HepG2 (cell line): ENCODE measurements around the gene AUNIP. TPM values are rescaled to one million over a fixed set of nuclear protein-coding genes. Genes with fewer than 3 reads are reported as not detected.

Experiments
- ATAC-seq: fragments of 200-7000 bp; cut with Tn5 transposase; 3 replicates; pipeline ENCODE4 v1.9.1; 2020; ENCODE audit warnings: mild to moderate bottlenecking, moderate library complexity
- BruUV-seq: library from RNA; stranded (reverse); fragments of 400-500 nt; replicated peaks from 2 replicates; lab custom pipeline; 2021; lab: Mats Ljungman, UMichigan
- CTCF ChIA-PET: fragments of 300-600 bp; formaldehyde crosslinking; extraction: SDS; loops from one replicate; lab custom pipeline; 2021; ENCODE audit warnings: low total read pairs, inconsistent platforms, low intra/inter-chr PET ratio; lab: Yijun Ruan, JAX
- POLR2A ChIA-PET: fragments of 350-600 bp; sonication (Branson Sonifier 250); formaldehyde crosslinking; loops from one replicate; lab custom pipeline; 2020; ENCODE audit warnings: antibody characterized with exemption, inconsistent platforms; lab: Yijun Ruan, JAX
- DNase-seq: peaks from one replicate; pipeline ENCODE4 v3.0.0-alpha.2; 2015; ENCODE audit warnings: low spot score
- FAIRE-seq: peaks from 3 replicates; lab custom pipeline; 2011; peaks lifted over from hg19 to GRCh38; lab: Jason Lieb, UNC
- H2AFZ ChIP-seq: one replicate; pipeline ENCODE4 v1.6.1; 2011; ENCODE audit warnings: low read length, inconsistent platforms
- H3K27ac ChIP-seq: fragments of 300-600 bp; 3 replicates; pipeline ENCODE4 v1.8.0; 2011; ENCODE audit warnings: mixed run types, mild to moderate bottlenecking, mixed read lengths, low read length, inconsistent platforms; ENCODE audit not compliant: insufficient read depth; ENCODE audit errors: extremely low read length
- H3K27me3 ChIP-seq, 2 experiments: fragments of 200-600 bp in 1 of 2; 2 replicates in 1 of 2; 3 replicates in 1 of 2; pipeline versions ENCODE4 v1.6.0 to v1.8.0; 2011; ENCODE audit warnings: low read length in 2 of 2, mild to moderate bottlenecking in 2 of 2, moderate library complexity in 2 of 2, inconsistent platforms in 1 of 2; ENCODE audit not compliant: insufficient read depth in 2 of 2, control insufficient read depth in 1 of 2
- H3K36me3 ChIP-seq, 2 experiments: fragments of 200-600 bp in 1 of 2; replicated peaks in 1 of 2; 2 replicates in 1 of 2; 3 replicates in 1 of 2; pipeline versions ENCODE4 v1.5.1 to v1.8.0; 2011; ENCODE audit warnings: low read length in 2 of 2, inconsistent platforms in 1 of 2; ENCODE audit not compliant: insufficient read depth in 2 of 2, control insufficient read depth in 1 of 2
- H3K4me1 ChIP-seq: 2 replicates; pipeline ENCODE4 v1.5.1; 2012; ENCODE audit warnings: low read length, inconsistent platforms; ENCODE audit not compliant: insufficient read depth
- H3K4me2 ChIP-seq: 2 replicates; pipeline ENCODE4 v1.6.0; 2011; ENCODE audit warnings: low read depth, low read length, inconsistent platforms
- H3K4me3 ChIP-seq, 3 experiments: fragments of 200-600 bp in 1 of 3; sonication (generic), shearing (Covaris generic) in 1 of 3; replicated peaks in 1 of 3; 2 replicates each; pipeline ENCODE4 v1.5.1; 2011 to 2016; ENCODE audit warnings: low read length in 3 of 3, inconsistent platforms in 2 of 3, low read depth in 2 of 3, mild to moderate bottlenecking in 2 of 3, control low read depth in 1 of 3, mixed read lengths in 1 of 3; ENCODE audit not compliant: insufficient read depth in 1 of 3
- H3K79me2 ChIP-seq: one replicate; pipeline ENCODE4 v1.6.1; 2011; ENCODE audit warnings: low read length, inconsistent platforms; ENCODE audit not compliant: insufficient read depth
- H3K9ac ChIP-seq: 2 replicates; pipeline ENCODE4 v1.6.0; 2011; ENCODE audit warnings: mild to moderate bottlenecking, low read depth, low read length, inconsistent platforms; ENCODE audit not compliant: insufficient read depth
- H3K9me3 ChIP-seq: 2 replicates; pipeline ENCODE4 v1.5.1; 2012; ENCODE audit warnings: mild to moderate bottlenecking, low read length
- H4K20me1 ChIP-seq: 2 replicates; pipeline ENCODE4 v1.6.0; 2011; ENCODE audit warnings: inconsistent platforms, mild to moderate bottlenecking, low read length, moderate library complexity; ENCODE audit not compliant: insufficient read depth
- ESRRA ChIP-seq: sonication (generic); formaldehyde crosslinking; IDR thresholded peaks from 2 replicates; pipeline ENCODE4 v1.5.1; 2020; ENCODE audit warnings: mild to moderate bottlenecking, low read depth, missing genetic modification reagents
- FOXM1 ChIP-seq: sonication (generic); formaldehyde crosslinking; IDR thresholded peaks from 2 replicates; pipeline ENCODE4 v1.5.0; 2020; ENCODE audit warnings: missing genetic modification reagents
- GZF1 ChIP-seq: sonication (generic); formaldehyde crosslinking; IDR thresholded peaks from 2 replicates; pipeline ENCODE4 v1.5.1; 2020; ENCODE audit warnings: mild to moderate bottlenecking, missing genetic modification reagents
- KMT2B ChIP-seq: IDR thresholded peaks from 2 replicates; pipeline ENCODE4 v1.6.1; 2016; ENCODE audit warnings: missing genetic modification reagents, missing compliant biosample characterization
- NFE2L2 ChIP-seq: fragments of 150-350 bp; IDR thresholded peaks from 2 replicates; pipeline ENCODE4 v1.6.1; 2014; ENCODE audit warnings: low read length
- NR1H2 ChIP-seq: sonication (generic); formaldehyde crosslinking; IDR thresholded peaks from 2 replicates; pipeline ENCODE4 v1.8.1; 2022; ENCODE audit warnings: low read depth, missing genetic modification reagents, borderline replicate concordance
- POLR2AphosphoS5 ChIP-seq: IDR thresholded peaks from 2 replicates; pipeline ENCODE4 v1.6.1; 2012; ENCODE audit warnings: low read depth, low read length
- PRPF4 ChIP-seq: fragments of 200-400 bp; formaldehyde crosslinking; IDR thresholded peaks from 2 replicates; pipeline ENCODE4 v1.6.1; 2016; ENCODE audit warnings: low read length, low read depth; ENCODE audit not compliant: poor library complexity, severe bottlenecking
- ZKSCAN1 ChIP-seq: fragments of 150-350 bp; IDR thresholded peaks from 2 replicates; pipeline ENCODE4 v1.6.1; 2014; ENCODE audit warnings: low read length
- ZNF121 ChIP-seq: sonication (generic); formaldehyde crosslinking; IDR thresholded peaks from 2 replicates; pipeline ENCODE4 v1.5.0; 2020; ENCODE audit warnings: mild to moderate bottlenecking, missing genetic modification reagents
- ZNF136 ChIP-seq: sonication (generic); formaldehyde crosslinking; IDR thresholded peaks from 2 replicates; pipeline ENCODE4 v1.8.1; 2022; ENCODE audit warnings: low read depth, mild to moderate bottlenecking, moderate library complexity, missing genetic modification reagents
- ZNF232 ChIP-seq: sonication (generic); formaldehyde crosslinking; IDR thresholded peaks from 2 replicates; pipeline ENCODE4 v1.4.0; 2020; ENCODE audit warnings: missing genetic modification reagents, borderline replicate concordance
- ZNF331 ChIP-seq: sonication (generic); formaldehyde crosslinking; IDR thresholded peaks from 2 replicates; pipeline ENCODE4 v1.4.0; 2020; ENCODE audit warnings: missing genetic modification reagents
- ZNF484 ChIP-seq: sonication (generic); formaldehyde crosslinking; IDR thresholded peaks from 2 replicates; pipeline ENCODE4 v1.5.1; 2020; ENCODE audit warnings: mild to moderate bottlenecking, low read depth, missing genetic modification reagents, borderline replicate concordance
- ZNF552 ChIP-seq: sonication (generic); formaldehyde crosslinking; IDR thresholded peaks from 2 replicates; pipeline ENCODE4 v1.9.0; 2022; ENCODE audit warnings: missing genetic modification reagents, mild to moderate bottlenecking, borderline replicate concordance
- ZNF678 ChIP-seq: sonication (generic); formaldehyde crosslinking; IDR thresholded peaks from 2 replicates; pipeline ENCODE4 v1.4.0; 2020; ENCODE audit warnings: mild to moderate bottlenecking, missing genetic modification reagents
- WGBS: methylation state at CpG from one replicate; pipeline ENCODE4 v1.1.6; 2017; ENCODE audit warnings: low lambda C conversion rate; 5-methylcytosine and 5-hydroxymethylcytosine counted together
- in situ Hi-C: cut with HindIII; loops from 2 replicates; pipeline ENCODE4 v1.10.0; 2017; ENCODE audit warnings: low pct_unique_long_range_greater_than_20kb; ENCODE audit not compliant: extremely low pct_ligation_motif_present
- intact Hi-C: fragments of 100-400 bp; cut with micrococcal nuclease; formaldehyde crosslinking; loops from one replicate; pipeline ENCODE4 v1.10.0; 2022; ENCODE audit not compliant: unreplicated experiment
- polyA plus RNA-seq, 8 experiments: library from polyadenylated mRNA; depleted of rRNA in 3 of 8; stranded (reverse) in 7 of 8; unstranded in 1 of 8; fragments of >200 nt; fragmentation: Illumina TruSeq in 4 of 8; extraction: Trizol in 4 of 8; gene quantifications; 2 replicates each; pipeline versions ENCODE4 v1.2.1 to v1.2.3, GENCODE V29; 2011 to 2016; ENCODE audit warnings: low read depth in 4 of 8, missing spikeins in 1 of 8, mixed read lengths in 1 of 8; ENCODE audit not compliant: insufficient read depth in 1 of 8
- total RNA-seq, 5 experiments: library from RNA; depleted of rRNA; stranded (reverse); fragments of >200 nt; fragmentation: Illumina TruSeq; extraction: Trizol; gene quantifications; 2 replicates each; pipeline ENCODE4 v1.2.3, GENCODE V29; 2016; ENCODE audit warnings: low read depth in 1 of 5
- TF ChIP-seq, protein P1 (sequence below): IDR thresholded peaks from 2 replicates; pipeline ENCODE4 v1.6.1; 2012; ENCODE audit warnings: low read depth, low read length, improper control_type of control experiment

Gene AUNIP
- total and polyA plus RNA-seq, 2 of the 13 experiments (the other 11 are each of a cell fraction or from before 2014, with no cell fraction given) = 3.8 to 12.3 TPM

DNA sequence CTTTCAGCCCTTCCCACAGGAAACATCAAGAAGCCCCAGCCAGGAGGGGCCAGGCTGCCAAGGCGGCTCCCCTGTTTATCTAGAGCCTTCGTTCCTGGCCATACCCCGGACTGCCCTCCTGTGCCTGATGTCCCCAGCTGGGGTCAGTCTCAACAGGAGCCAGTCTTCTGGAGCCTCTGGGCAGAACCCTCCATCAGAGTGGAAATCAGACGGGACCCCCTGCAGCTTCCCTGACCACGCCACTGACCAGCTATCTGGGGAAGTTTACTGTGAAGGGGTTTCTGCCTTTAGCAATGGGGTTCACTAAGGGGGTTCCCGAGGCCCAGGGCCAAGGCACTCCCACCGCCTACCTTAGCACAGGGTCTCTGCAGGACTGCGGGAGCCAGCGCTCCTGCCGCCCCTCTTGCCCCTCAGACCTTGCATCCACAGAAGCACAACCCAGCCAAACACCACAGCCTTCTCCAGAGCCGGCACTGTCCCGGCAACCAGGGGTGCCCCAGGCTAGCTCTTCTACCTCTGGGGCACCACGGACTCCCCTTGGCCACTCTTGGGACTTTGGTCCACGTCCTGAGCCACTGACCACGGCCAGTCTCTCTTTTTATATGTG lies 43.0 kb downstream of the AUNIP start:
- Histone ChIP-seq H3K36me3 (no peaks in the 10 kb centered on the region), H3K9ac (no peak overlapping the region), H3K4me2 (no peak overlapping the region), H3K9me3 (no peaks in the 10 kb centered on the region), H3K27me3 (no peaks in the 10 kb centered on the region; a peak in 1 of 5 replicates), H3K27ac (no peak overlapping the region), H2AFZ (no peak overlapping the region), H3K4me3 (no peak overlapping the region), H3K4me1 (peaks cover 16% of the 10 kb centered on the region), H3K79me2 (peaks cover 11% of the 10 kb centered on the region), H4K20me1 (no peaks in the 10 kb centered on the region; the same call in 1 of the 2 replicates)
- DNase-seq (no peak), ATAC-seq (no peak), FAIRE-seq (no peak)
- POLR2A ChIA-PET = no interaction called here
- no peak for TF ChIP-seq ZNF484 (CRISPR knock-in tag)
- no peak for TF ChIP-seq FOXM1
- TF ChIP-seq POLR2AphosphoS5 = no peak
- intact Hi-C loops = no loop called here
- 94% methylated on average over 13 of the region's 15 CpGs for WGBS
- no TSS peak for BruUV-seq
- in situ Hi-C loops = loop anchor here (25.0 kb wide), 1 partner anchor 204 kb away; the partner anchor contains the start of gene MAN1C1
- CTCF ChIA-PET = no interaction called here

DNA sequence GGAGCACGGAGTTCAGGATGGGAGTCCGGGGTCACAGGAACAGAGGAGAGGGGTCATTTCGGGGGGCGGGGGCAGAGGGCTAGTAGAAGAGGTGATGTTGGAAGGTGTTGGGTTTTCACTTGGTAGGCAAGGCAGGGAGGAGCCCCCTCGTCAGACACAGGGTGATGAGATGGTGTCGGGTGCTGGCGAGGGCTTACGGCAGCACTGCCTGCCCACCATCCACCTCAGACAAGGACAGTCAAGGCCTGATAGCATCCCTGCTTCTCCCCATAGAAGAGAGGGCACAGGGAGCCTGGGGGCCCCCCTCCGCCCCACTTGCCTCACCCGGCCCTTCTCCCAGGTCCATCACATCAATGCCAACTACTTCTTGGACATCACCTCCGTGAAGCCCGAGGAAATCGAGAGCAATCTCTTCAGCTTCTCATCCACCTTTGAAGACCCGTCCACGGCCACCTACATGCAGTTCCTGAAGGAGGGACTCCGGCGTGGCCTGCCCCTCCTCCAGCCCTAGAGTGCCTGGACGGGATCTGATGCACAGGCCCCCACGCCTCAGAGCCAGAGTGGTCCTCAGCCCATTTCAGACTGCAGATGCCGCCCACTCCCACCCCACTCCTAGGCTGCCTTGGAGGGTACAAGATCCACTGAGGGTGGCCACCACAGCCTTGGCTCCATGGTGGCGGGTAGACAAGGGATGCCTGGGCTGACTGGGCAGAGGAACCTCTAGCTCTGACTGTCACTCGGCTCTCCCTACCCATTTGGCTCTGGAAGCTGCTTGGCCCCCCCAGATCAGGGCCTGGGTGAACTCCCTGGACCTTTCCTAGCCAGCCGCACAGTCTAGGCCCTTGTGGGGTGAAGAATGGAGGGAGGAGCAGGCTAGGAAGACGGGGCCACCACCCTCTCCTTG lies 43.8 kb downstream of the AUNIP start:
- no peak overlapping the region for H3K4me2 ChIP-seq
- CTCF ChIA-PET = no interaction called here
- TF ChIP-seq NFE2L2 (no peak), PRPF4 (no peak), ZNF136 (CRISPR knock-in tag) (no peak), ZNF121 (CRISPR knock-in tag) (no peak), NR1H2 (CRISPR knock-in tag) (no peak), ZNF678 (no peak), ZKSCAN1 (no peak), ZNF232 (CRISPR knock-in tag) (no peak), ZNF552 (no peak), ESRRA (CRISPR knock-in tag) (no peak), KMT2B (CRISPR knock-in tag) (no peak), GZF1 (no peak), ZNF331 (no peak)
- TF ChIP-seq, protein P1, sequence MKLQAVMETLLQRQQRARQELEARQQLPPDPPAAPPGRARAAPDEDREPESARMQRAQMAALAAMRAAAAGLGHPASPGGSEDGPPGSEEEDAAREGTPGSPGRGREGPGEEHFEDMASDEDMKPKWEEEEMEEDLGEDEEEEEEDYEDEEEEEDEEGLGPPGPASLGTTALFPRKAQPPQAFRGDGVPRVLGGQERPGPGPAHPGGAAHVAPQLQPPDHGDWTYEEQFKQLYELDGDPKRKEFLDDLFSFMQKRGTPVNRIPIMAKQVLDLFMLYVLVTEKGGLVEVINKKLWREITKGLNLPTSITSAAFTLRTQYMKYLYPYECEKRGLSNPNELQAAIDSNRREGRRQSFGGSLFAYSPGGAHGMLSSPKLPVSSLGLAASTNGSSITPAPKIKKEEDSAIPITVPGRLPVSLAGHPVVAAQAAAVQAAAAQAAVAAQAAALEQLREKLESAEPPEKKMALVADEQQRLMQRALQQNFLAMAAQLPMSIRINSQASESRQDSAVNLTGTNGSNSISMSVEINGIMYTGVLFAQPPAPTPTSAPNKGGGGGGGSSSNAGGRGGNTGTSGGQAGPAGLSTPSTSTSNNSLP = no peak

More for the DNA sequence above, 43.8 kb downstream of the AUNIP start:
- H3K9ac ChIP-seq = no peak overlapping the region
- H3K27ac ChIP-seq = no peak overlapping the region
- no peak overlapping the region for H2AFZ ChIP-seq
- ATAC-seq (no peak), FAIRE-seq (no peak), DNase-seq (no peak)
- in situ Hi-C loops (loop anchor here (25.0 kb wide), 1 partner anchor 203 kb away; the partner anchor contains the start of gene MAN1C1), intact Hi-C loops (no loop called here)
- H3K79me2 ChIP-seq = peaks cover 3% of the 10 kb centered on the region
- peaks cover 13% of the 10 kb centered on the region for H3K4me1 ChIP-seq
- POLR2A ChIA-PET = no interaction called here
- H3K9me3 ChIP-seq = no peaks in the 10 kb centered on the region
- BruUV-seq = no TSS peak
- H4K20me1 ChIP-seq = no peaks in the 10 kb centered on the region
- no peaks in the 10 kb centered on the region for H3K36me3 ChIP-seq
- 93% methylated on average over 18 of the region's 24 CpGs for WGBS
- H3K4me3 ChIP-seq = no peak overlapping the region
- H3K27me3 ChIP-seq = no peaks in the 10 kb centered on the region; a peak in 1 of 5 replicates
